GM23248 (cell line): ENCODE data around the gene MSMP. TPM values are rescaled to one million over a fixed set of nuclear protein-coding genes. Genes with fewer than 3 reads are reported as not detected.

ENCODE experiments used
- DNase-seq: peaks from one replicate; pipeline ENCODE4 v3.0.0-alpha.2; 2015
- H2AFZ ChIP-seq: fragments of 200-600 bp; sonication (generic); 2 replicates; pipeline ENCODE4 v1.6.1; 2016; ENCODE audit warnings: antibody characterized with exemption
- H3F3A ChIP-seq: fragments of 200-600 bp; sonication (generic); 2 replicates; pipeline ENCODE4 v1.6.1; 2016; ENCODE audit warnings: mild to moderate bottlenecking, antibody characterized with exemption, mixed run types; ENCODE audit not compliant: insufficient read depth
- H3K27ac ChIP-seq: fragments of 200-600 bp; sonication (generic); 2 replicates; pipeline ENCODE4 v1.5.1; 2016; ENCODE audit warnings: mild to moderate bottlenecking
- H3K27me3 ChIP-seq: fragments of 200-600 bp; sonication (generic); replicated peaks from 2 replicates; pipeline ENCODE4 v1.6.1; 2016; ENCODE audit warnings: mild to moderate bottlenecking; ENCODE audit not compliant: insufficient read depth
- H3K36me3 ChIP-seq: fragments of 200-600 bp; sonication (generic); 2 replicates; pipeline ENCODE4 v1.6.1; 2016; ENCODE audit warnings: low read depth, mild to moderate bottlenecking
- H3K4me1 ChIP-seq: fragments of 200-600 bp; sonication (generic); 2 replicates; pipeline ENCODE4 v1.6.1; 2016; ENCODE audit warnings: mild to moderate bottlenecking; ENCODE audit not compliant: insufficient read depth
- H3K4me2 ChIP-seq: fragments of 200-600 bp; sonication (generic); one replicate; pipeline ENCODE4 v1.6.1; 2016; ENCODE audit warnings: mild to moderate bottlenecking; ENCODE audit not compliant: unreplicated experiment
- H3K4me3 ChIP-seq: fragments of 200-600 bp; sonication (generic); 2 replicates; pipeline ENCODE4 v1.5.1; 2016; ENCODE audit warnings: mild to moderate bottlenecking
- H3K79me2 ChIP-seq: fragments of 200-600 bp; sonication (generic); 2 replicates; pipeline ENCODE4 v1.6.1; 2016; ENCODE audit warnings: mild to moderate bottlenecking; ENCODE audit not compliant: insufficient read depth
- H3K9ac ChIP-seq: fragments of 200-600 bp; sonication (generic); 2 replicates; pipeline ENCODE4 v1.6.1; 2016; ENCODE audit warnings: mild to moderate bottlenecking
- H3K9me2 ChIP-seq: fragments of 200-600 bp; sonication (generic); 2 replicates; pipeline ENCODE4 v1.6.1; 2016; ENCODE audit warnings: mixed run types, mild to moderate bottlenecking, moderate library complexity; ENCODE audit not compliant: insufficient read depth
- H3K9me3 ChIP-seq: fragments of 200-600 bp; sonication (generic); one replicate; pipeline ENCODE4 v1.6.1; 2017; ENCODE audit warnings: low read depth
- H4K20me1 ChIP-seq: fragments of 200-600 bp; sonication (generic); 2 replicates; pipeline ENCODE4 v1.6.0; 2016; ENCODE audit not compliant: insufficient read depth
- EZH2 ChIP-seq: fragments of 200-600 bp; sonication (generic); IDR thresholded peaks from 2 replicates; pipeline ENCODE4 v1.6.1; 2018; ENCODE audit warnings: antibody characterized with exemption, mild to moderate bottlenecking; ENCODE audit not compliant: insufficient read depth, poor library complexity, severe bottlenecking
- EZH2phosphoT487 ChIP-seq: fragments of 200-600 bp; sonication (generic); IDR thresholded peaks from 2 replicates; pipeline ENCODE4 v1.6.1; 2018; ENCODE audit warnings: antibody characterized with exemption, moderate library complexity, mild to moderate bottlenecking, low read depth; ENCODE audit not compliant: insufficient read depth
- WGBS, 2 experiments: methylation state at CpG; one replicate each; pipeline ENCODE4 v1.1.6; 2015 to 2017; ENCODE audit warnings: low lambda C conversion rate in 2 of 2, low coverage in 1 of 2; ENCODE audit errors: missing lambda C conversion rate in 2 of 2; 5-methylcytosine and 5-hydroxymethylcytosine counted together
- in situ Hi-C: fragments of 300-500 bp; cut with MboI; formaldehyde crosslinking; loops from 2 replicates; pipeline ENCODE4 v1.15.0; 2020
- polyA plus RNA-seq: library from polyadenylated mRNA; unstranded; fragments of >200 nt; fragmentation: Nextera tagmentation; extraction: Ambion mirVana; gene quantifications from 2 replicates; pipeline ENCODE4 v1.2.1, GENCODE V29; 2016
- total RNA-seq: library from RNA; depleted of rRNA; stranded (reverse); fragments of >200 nt; shearing (Covaris generic); gene quantifications from 2 replicates; pipeline ENCODE4 v1.2.3, GENCODE V29; 2014

Gene MSMP
- total and polyA plus RNA-seq, 2 experiments from 2014 or later, result not detected

DNA sequence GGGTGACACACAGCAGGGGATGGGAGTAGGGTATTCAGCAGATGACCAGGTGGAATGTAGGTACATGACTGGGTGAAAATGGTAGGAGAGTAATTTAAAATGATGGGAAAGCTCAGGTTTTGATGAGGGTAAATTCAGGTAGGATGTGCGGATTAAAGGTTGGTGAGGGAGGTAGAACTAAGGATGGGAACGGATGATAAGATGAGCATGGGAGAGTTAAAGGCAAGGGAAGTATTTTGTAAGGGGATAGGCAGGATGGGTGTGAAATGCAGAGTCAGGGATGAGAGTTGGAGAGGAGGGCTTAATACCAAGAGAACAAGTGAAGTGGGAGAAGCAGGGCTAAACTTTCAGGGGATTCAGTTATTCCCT, 23.6 kb downstream of the MSMP start:
- no peak overlapping the region for H2AFZ ChIP-seq
- peak overlapping the region; percentile 96 for H3K4me3 ChIP-seq
- no peak for DNase-seq
- H3K79me2 ChIP-seq, result peaks cover 89% of the 10 kb centered on the region
- peaks cover 72% of the 10 kb centered on the region for H3F3A ChIP-seq
- H4K20me1 ChIP-seq, result no peaks in the 10 kb centered on the region
- H3K9ac ChIP-seq, result peak overlapping the region; percentile 95
- H3K27me3 ChIP-seq, result no peaks in the 10 kb centered on the region
- in situ Hi-C loops, result no loop called here
- WGBS, 2 experiments, result 51 to 54% methylated on average over 2 of the region's 2 CpGs
- peaks cover 15% of the 10 kb centered on the region for H3K36me3 ChIP-seq
- no peaks in the 10 kb centered on the region for H3K9me2 ChIP-seq
- no peaks in the 10 kb centered on the region for H3K9me3 ChIP-seq
- TF ChIP-seq EZH2phosphoT487 (no peak), EZH2 (no peak)
- H3K4me2 ChIP-seq, result peak overlapping the region; percentile 100
- peak overlapping the region; percentile 89 for H3K27ac ChIP-seq
- H3K4me1 ChIP-seq, result peaks cover 51% of the 10 kb centered on the region

DNA sequence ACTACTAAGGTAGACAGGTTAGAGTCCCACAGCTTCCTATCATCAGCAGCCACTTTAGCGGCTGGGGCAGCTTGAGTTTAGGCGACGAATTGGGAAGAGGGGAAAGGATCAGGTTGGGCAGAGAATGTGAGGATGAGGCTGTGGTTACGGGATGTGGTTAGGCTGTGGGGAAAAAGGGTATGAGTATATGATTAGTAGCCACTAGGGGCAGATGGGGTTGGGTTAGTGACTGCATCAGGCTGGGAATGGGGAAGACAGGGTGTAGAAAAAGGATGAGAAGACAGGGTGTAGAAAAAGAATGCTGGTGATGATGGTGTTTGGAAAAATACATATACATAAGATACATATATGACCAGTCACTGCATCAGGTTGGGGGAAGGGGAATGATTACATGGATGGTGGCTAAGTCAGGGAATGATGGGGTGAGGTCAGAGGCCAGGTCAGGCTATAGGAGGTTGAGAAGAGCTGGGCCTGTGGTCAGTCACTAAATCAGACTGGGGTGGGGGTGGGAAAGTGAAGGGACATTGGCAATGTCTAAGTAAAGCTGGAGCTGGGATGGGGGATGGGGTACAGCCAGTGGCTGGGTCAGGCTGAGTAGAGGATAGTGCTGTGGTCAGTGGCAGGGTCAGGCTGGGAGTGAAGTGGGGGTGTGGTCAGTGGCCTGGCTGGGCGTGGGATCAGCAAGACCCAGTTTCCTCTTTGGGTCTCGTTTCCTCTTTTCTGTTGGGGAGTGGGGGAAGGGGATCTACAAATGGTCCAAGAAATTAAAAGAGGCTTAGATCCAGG, 24.2 kb downstream of the MSMP start:
- Histone ChIP-seq H3K4me1 (peaks cover 51% of the 10 kb centered on the region), H3K9ac (peak overlapping the region; percentile 95), H3K27ac (peak overlapping the region; percentile 89), H3K9me3 (no peaks in the 10 kb centered on the region), H3K4me2 (peak overlapping the region; percentile 100), H3K79me2 (peaks cover 89% of the 10 kb centered on the region), H3K27me3 (no peaks in the 10 kb centered on the region), H3F3A (peaks cover 68% of the 10 kb centered on the region), H2AFZ (no peak overlapping the region), H4K20me1 (no peaks in the 10 kb centered on the region), H3K4me3 (peak overlapping the region; percentile 96), H3K36me3 (peaks cover 13% of the 10 kb centered on the region), H3K9me2 (no peaks in the 10 kb centered on the region)
- DNase-seq, result peak; percentile 94
- in situ Hi-C loops, result no loop called here
- WGBS, 2 experiments, result 0 to 1% methylated on average over 6 of the region's 6 CpGs
- TF ChIP-seq EZH2 (no peak), EZH2phosphoT487 (no peak)

- H3K9me2 ChIP-seq, result no peaks in the 10 kb centered on the region
- in situ Hi-C loops, result no loop called here
- H3K4me3 ChIP-seq, result peak overlapping the region; percentile 96
- DNase-seq, result peak; percentile 39
- no peaks in the 10 kb centered on the region for H4K20me1 ChIP-seq
- no peaks in the 10 kb centered on the region for H3K9me3 ChIP-seq
- H3K79me2 ChIP-seq, result peaks cover 89% of the 10 kb centered on the region
- peak overlapping the region; percentile 89 for H3K27ac ChIP-seq
- H3K4me1 ChIP-seq, result peaks cover 45% of the 10 kb centered on the region
- H3K27me3 ChIP-seq, result no peaks in the 10 kb centered on the region
- WGBS, 2 experiments, result 26 to 27% methylated on average over 3 of the region's 3 CpGs
- TF ChIP-seq EZH2 (no peak), EZH2phosphoT487 (no peak)
- H2AFZ ChIP-seq, result no peak overlapping the region
- peaks cover 15% of the 10 kb centered on the region for H3K36me3 ChIP-seq
- peak overlapping the region; percentile 100 for H3K4me2 ChIP-seq
- H3F3A ChIP-seq, result peaks cover 65% of the 10 kb centered on the region
- peak overlapping the region; percentile 95 for H3K9ac ChIP-seq
Measured at GRCh38 chr9:35729101-35729500, 25.0 kb downstream of the MSMP start.

- H3K4me1 ChIP-seq, result peaks cover 37% of the 10 kb centered on the region
- peaks cover 89% of the 10 kb centered on the region for H3K79me2 ChIP-seq
- in situ Hi-C loops, result no loop called here
- H2AFZ ChIP-seq, result no peak overlapping the region
- H3K9me2 ChIP-seq, result no peaks in the 10 kb centered on the region
- no peaks in the 10 kb centered on the region for H4K20me1 ChIP-seq
- peak overlapping the region; percentile 100 for H3K4me2 ChIP-seq
- 0 to 1% methylated on average over 10 of the region's 10 CpGs for WGBS, 2 experiments
- peak overlapping the region; percentile 95 for H3K9ac ChIP-seq
- H3K4me3 ChIP-seq, result peak overlapping the region; percentile 96
- peaks cover 62% of the 10 kb centered on the region for H3F3A ChIP-seq
- H3K36me3 ChIP-seq, result peaks cover 22% of the 10 kb centered on the region
- TF ChIP-seq EZH2, result no peak
- TF ChIP-seq EZH2phosphoT487, result no peak
- no peaks in the 10 kb centered on the region for H3K9me3 ChIP-seq
- peak; percentile 93 for DNase-seq
- H3K27ac ChIP-seq, result peak overlapping the region; percentile 89
- no peaks in the 10 kb centered on the region for H3K27me3 ChIP-seq
Measured at GRCh38 chr9:35728041-35728971, 25.8 kb downstream of the MSMP start.
